NCI-H1105 (cell line): ENCODE measurements around the gene OPTC.

Experiments used
- DNase-seq: peaks from one replicate; lab custom pipeline; 2025; lab: John Stamatoyannopoulos, UW

Gene OPTC

GRCh38 chr1:203558064-203558760 is 64.3 kb downstream of the OPTC start:
- peak; percentile 1 for DNase-seq
